Measurements from ENCODE around the gene KCNMB2.

- TF ChIP-seq CTCF (IDR thresholded peaks at IDR 0.05) (no peak), EZH2phosphoT487 (IDR thresholded peaks at IDR 0.05; ENCODE audit: borderline replicate concordance, low read depth) (no peak), RCOR1 (IDR thresholded peaks at IDR 0.05; ENCODE audit: low read length) (no peak), ZBTB33 (IDR thresholded peaks at IDR 0.05; ENCODE audit: borderline replicate concordance, low read depth) (no peak), POLR2AphosphoS5 (IDR thresholded peaks at IDR 0.05; ENCODE audit: low read depth, low read length) (no peak), TCF12 (IDR thresholded peaks at IDR 0.05) (no peak), YY1 (IDR thresholded peaks at IDR 0.05; ENCODE audit: low read depth) (no peak), TEAD4 (IDR thresholded peaks at IDR 0.05; ENCODE audit: borderline replicate concordance, insufficient read depth) (no peak), SIN3A (IDR thresholded peaks at IDR 0.05; ENCODE audit: borderline replicate concordance, low read depth, low read length) (no peak), SMC3 (IDR thresholded peaks at IDR 0.05; ENCODE audit: low read depth, low read length) (no peak), FOXM1 (IDR thresholded peaks at IDR 0.05; ENCODE audit: low read depth) (no peak), TAF1 (IDR thresholded peaks at IDR 0.05; ENCODE audit: borderline replicate concordance, low read depth, low read length) (no peak)
These were observed 309.3 kb downstream of the KCNMB2 start for GRCh38 chr3:178845420-178846118.

Data from SK-N-SH (cell line).